ENCODE results near the gene RAD51C.
A peak's percentile ranks its signal among the peaks of the same experiment; 100 is the strongest.
"Not testable (repeated sequence)": the region's sequence is repeated elsewhere in the genome, so short reads cannot be mapped to it uniquely, and the experiment has no call there.

The RAD51C gene

GRCh38 chr17:58747674-58748073, 55.3 kb downstream of the RAD51C start:
- DNase-seq = no peak

DNA sequence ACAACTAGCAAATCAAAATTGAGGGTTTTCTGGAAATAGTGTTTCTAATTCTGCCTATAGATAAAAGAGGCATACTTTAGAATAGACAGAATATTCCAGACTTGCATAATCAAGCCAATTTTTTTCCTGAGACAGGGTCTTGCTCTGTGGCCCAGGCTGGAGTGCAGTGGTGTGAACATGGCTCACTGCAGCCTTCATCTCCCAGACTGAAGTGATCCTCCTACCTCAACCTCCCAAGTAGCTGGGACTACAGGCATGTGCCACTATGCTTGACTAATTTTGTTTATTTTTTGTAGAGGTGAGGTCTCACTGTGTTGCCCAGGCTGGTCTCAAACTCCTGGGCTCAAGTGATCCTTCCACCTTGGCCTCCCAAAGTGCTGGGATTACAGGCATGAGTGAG, 57.2 kb downstream of the RAD51C start:
- not testable (repeated sequence) for DNase-seq

DNA sequence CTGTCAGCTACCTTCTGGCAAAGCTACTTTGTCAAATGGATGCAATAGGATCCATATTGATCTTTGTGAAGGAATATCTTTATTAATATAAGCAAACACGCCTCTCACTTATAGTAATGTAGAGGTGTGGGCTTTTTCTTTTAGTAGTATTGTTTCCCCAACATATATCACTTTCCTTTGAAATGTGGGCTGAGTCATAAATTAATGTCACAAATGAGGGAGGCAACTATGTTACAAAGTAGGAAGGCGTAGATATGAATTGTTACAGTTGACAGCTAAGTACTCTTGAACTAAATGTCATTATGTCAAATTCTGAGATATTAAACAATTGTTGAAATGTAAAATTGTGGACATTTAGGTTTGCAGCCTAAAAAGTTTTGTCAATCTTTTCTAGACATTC, 60.6 kb downstream of the RAD51C start:
- DNase-seq = no peak

- DNase-seq = no peak
These were observed 62.8 kb downstream of the RAD51C start for GRCh38 chr17:58755269-58755576.

DNA sequence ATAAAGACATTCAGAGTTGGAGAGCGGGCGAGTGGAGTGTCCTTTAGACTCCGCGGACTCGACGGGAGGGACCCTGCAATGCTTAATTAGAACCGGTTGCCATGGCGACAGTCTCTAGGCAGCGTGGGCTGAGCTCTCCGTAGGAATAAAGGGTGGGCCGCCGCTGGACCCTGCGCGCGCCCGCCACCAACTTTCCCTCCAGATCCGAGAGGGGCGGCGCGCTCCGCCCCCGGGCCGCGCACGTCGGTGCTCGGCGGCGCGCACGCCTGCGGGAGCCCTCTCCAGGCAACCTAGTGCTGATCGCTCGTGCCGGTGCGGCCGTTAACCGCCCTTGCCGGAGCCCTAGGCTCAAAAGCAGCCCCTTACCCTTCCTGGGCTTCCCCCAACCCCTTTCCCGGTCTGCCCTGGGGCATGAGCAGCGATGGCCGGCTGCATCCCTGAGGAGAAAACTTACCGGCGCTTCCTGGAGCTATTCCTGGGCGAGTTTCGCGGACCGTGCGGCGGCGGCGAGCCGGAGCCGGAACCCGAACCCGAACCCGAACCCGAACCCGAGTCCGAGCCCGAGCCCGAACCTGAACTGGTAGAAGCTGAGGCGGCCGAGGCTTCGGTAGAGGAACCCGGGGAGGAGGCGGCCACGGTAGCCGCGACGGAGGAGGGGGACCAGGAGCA, 63.3 kb downstream of the RAD51C start, which contains the start of gene PPM1E:
Gene PPM1E (plus strand): TSS at position 278 of the 669 bp plus-strand sequence.
- DNase-seq = peak; percentile 78

DNA sequence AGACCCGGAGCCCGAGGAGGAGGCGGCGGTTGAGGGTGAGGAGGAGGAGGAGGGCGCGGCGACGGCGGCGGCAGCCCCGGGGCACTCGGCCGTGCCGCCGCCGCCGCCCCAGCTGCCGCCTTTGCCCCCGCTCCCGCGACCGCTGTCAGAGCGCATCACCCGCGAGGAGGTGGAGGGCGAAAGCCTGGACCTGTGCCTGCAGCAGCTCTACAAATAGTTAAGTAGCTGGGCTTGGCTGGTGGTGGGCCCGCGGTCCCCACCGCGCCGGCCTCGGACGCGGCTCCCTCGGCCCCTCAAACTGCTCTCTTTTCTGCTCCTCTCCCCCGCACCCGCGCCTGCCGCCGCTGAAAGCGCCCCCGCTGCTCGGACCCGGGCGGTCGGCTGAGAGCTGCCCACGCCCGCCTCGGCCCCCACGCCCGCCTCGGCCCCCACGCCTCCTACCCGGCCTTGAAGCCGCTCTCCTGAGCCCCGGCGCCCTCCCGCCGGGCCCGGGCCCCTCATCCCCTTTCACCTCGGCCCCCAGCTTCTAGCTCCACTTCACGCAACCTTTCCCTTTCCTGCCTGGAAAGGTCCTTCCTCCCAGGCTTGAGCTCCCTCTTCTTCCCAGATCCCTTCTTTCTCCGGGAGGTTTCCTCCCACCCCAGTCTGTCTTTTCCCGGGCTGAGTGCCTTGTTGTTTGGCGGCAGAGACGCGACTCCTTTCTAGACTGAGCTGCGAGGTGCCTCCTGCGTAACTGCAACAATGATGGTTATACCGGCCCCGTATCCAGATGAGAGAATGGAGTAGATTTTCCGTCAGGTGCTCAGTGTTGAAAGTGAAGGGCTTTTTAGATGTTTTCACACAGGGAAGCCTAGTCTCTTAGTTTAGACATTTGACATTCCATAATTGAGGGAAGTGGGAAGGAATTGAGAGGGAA, 64.1 kb downstream of the RAD51C start:
- DNase-seq = no peak

GRCh38 chr17:58757162-58757613, 64.8 kb downstream of the RAD51C start:
- DNase-seq = no peak

DNA sequence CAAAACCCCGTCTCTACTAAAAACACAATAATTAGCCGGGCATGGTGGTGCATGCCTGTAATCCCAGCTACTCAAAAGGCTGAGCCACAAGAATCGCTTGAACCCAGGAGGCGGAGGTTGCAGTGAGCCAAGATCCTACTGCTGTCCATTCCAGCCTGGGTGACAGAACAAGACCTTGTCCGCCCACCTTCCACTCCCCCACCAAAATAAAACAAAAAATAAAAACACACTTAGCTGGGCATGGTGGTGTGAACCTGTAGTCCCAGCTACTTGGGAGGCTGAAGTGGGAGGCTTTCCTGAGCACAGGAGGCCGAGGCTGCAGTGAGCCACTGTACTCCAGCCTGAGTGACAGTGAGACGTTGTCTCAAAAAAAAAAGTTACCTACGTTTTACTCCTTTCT, 66.5 kb downstream of the RAD51C start:
- DNase-seq = no peak

DNA sequence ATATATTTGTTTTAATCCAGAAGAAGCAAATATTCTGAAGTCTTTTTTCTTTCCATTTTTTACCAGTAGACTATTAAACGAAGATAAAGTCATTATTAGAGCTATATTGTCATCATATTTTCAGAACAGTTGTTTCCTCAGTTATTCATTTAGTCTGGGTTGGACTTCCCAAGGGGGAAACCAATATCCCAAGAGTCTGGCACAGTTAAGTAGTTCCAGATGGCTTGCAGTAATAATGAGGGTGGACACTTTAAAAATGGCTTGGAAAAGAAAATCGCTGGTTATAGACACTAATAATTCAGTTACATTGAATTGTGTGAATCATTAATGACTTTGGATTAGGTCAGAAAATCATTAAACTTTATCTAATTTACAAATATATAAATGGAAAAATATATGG, 67.1 kb downstream of the RAD51C start:
- DNase-seq = no peak

GRCh38 chr17:58760248-58760647, 67.8 kb downstream of the RAD51C start:
- no peak for DNase-seq

- no peak for DNase-seq
These were observed 70.9 kb downstream of the RAD51C start for GRCh38 chr17:58763263-58763662.

DNA sequence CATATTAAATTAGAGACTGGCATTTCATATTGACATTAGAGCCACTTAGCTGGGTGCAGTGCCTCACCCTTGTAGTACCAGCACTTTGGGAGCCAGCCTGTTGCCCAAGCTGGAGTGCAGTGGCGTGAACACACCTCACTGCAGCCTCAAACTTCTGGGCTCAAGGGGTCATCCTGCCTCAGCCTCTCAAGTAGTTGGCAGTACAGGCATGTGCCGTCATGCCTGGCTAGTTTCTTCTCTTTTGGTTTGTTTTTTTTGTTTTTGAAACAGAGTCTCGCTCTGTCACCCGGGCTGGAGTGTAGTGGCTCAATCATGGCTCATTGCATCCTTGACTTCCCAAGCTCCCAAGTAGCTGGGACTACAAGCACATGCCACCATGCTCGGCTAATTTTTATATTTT, 72.0 kb downstream of the RAD51C start:
- no peak for DNase-seq

DNA sequence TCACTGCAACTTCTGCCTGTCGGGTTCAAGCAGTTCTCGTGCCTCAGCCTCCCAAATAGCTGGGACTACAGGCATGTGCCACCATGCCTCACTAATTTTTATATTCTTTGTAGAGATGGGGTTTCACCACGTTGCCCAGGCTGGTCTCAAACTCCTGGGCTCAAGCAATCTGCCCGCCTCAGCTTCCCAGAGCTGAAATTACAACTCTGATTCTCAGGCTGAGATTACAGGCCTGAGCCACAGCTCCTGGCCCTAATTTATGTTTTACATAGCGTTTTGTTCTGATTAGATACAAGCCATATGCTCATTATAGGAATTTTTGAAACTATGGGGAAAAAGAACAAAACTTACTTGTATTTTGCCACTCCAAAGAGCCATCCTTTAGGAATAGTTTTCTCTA, 86.1 kb downstream of the RAD51C start:
- DNase-seq = not testable (repeated sequence)

DNA sequence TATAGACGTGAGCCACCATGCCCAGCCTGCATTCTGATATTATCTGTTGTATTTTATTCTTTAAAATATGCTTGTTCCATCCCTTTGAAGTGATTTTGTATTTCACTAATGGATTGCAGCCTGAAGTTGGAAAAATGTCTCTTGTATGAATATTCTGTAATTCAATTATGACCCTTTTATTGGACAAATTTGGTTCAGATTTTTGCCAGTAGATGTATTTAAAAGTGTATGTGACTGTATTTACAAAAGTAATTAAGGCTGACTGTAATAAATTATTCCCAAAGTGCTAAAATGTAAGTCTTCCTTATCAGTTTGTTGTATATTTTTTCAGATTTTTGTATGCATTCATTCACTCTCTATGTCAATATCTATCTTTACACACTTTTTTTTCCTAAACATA, 87.0 kb downstream of the RAD51C start:
- no peak for DNase-seq

DNA sequence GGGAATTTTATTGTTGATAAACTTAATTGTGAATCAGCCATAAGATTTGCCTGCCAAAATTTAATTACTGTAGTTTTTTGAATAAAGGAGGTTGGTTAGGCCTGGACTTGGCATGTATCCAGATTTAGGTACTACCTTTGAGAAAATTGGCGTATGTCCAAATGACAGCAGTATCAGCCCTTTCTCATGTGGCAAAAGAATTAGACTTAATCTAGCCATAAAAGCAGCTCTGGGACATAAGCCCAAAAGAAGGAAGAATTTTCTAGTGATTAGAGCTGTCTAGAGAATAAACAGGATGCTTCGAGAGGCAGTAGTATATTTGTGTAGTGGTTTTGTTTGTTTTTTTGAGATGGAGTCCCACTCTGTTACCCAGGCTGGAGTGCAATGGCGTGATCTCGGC, 91.0 kb downstream of the RAD51C start:
- no peak for DNase-seq

DNA sequence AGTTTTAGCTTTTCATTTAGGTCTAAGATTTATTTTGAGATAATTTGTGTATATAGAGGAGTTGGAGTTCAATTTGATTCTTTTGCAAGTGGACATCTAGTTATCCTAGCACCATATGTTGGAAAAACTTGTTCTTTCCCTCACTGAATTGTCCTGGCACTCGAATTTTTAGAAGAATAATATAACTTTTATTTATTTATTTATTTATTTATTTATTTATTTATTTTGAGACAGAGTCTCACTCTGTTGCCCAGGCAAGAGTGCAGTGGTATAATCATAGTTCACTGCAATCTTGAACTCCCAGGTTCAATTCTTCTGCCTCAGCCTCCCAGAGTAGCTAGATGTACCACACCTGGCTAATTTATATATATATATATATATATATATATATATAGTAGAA, 92.7 kb downstream of the RAD51C start:
- DNase-seq = no peak

Measured in left hindlimb (tissue), 1 donor.